ENCODE data around the gene SULF2. TPM values are rescaled to one million over a fixed set of nuclear protein-coding genes. Genes with fewer than 3 reads are reported as not detected.

SULF2 gene
- total RNA-seq, 2 donors from 2014 or later, result 37.2 to 55.1 TPM

DNA sequence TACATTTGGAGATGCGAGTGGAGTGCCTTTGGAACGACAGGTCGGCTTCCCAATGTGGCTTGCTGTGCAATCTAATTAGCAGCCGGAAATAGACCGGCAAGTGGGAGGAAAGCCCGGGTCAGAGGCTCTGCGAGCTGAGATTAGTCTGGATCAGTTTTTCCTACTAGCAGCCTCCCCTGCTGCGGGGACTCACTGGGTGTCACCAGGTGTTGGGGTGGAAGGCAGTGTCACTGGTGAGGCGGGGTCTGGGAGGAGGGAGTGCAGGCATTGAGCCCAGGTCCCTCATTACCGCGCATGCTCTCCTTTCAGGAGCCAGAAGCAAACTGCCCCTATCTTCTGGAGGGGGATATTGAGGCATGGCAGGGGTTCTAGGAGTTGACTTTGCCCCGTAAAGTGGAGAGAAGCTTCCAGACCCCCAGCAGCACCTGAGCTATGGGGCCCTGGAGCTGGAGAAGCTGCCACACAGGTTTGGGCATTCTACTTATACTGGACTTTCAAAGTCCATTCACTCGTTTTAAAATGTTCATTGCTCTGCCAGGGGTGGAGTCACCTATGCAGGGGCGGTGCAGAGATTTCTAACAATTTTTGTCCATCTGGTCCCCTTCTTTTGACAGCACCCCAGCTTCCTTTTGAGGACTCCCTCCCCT is 11.0 kb downstream of the SULF2 start:
- DNase-seq (peak; percentile 57), ATAC-seq (peak; percentile 14 to 31)
- intact Hi-C loops (cut with DNase I), result loop anchor here in 1 of 2 donors (10.0 kb wide), 1 partner anchor 99 kb away; no protein-coding TSS in a partner anchor

DNA sequence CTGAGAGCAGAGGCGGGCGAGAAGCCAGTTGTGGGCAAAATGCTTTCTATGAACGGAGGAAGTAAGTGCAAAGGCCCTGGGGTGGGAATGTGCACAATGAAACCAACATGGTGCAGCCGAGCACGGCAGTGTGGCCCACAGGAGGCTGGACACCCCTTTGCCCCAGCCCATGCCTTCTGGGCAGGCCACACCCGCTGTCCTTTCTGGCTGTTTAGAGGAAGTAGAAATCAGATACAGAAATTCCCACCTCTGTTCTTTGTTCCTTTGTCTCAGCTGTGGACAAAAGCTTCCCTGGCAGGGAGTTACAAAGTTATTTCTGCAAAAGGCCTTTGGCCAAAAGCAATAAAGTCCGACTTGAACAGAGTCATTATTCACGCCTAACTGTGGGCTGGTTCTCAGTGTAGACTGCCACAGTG is 11.9 kb downstream of the SULF2 start:
- DNase-seq (peak; percentile 77), ATAC-seq (peak; percentile 53 to 59)
- intact Hi-C loops (cut with DNase I), result loop anchor here in 1 of 2 donors (10.0 kb wide), 1 partner anchor 99 kb away; no protein-coding TSS in a partner anchor

DNA sequence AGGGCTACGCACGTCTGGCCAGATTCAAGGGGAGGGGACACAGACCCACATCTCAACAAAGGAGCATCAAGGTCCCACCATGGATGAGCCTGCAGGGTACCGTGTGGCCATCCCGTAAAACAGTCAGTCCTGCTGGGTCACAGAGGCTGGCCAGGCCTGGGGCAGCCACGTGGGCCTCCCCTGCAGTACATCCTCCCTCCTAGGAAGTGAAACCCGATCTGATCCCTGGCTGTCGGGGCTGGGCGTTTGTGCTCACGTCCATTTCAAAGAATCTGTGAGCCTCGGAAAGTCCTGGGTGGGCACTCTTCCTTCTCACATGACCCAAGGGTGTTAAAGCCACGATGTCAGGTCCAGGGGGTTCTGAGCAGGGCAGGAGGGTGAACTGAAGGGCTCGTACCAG is 14.3 kb downstream of the SULF2 start:
- intact Hi-C loops (cut with DNase I), result loop anchor here in 1 of 2 donors (10.0 kb wide), 1 partner anchor 96 kb away; no protein-coding TSS in a partner anchor
- DNase-seq, result no peak
- ATAC-seq, result no peak

GRCh38 chr20:47768016-47768824 is 17.1 kb downstream of the SULF2 start:
- intact Hi-C loops (cut with DNase I), result no loop called here
- peak; percentile 56 to 80 for ATAC-seq
- DNase-seq, result peak; percentile 87

- ATAC-seq (peak in 1 of 2 donors; percentile 9), DNase-seq (no peak)
- intact Hi-C loops (cut with DNase I), result no loop called here
These were observed 19.3 kb downstream of the SULF2 start for GRCh38 chr20:47765691-47766594.

DNA sequence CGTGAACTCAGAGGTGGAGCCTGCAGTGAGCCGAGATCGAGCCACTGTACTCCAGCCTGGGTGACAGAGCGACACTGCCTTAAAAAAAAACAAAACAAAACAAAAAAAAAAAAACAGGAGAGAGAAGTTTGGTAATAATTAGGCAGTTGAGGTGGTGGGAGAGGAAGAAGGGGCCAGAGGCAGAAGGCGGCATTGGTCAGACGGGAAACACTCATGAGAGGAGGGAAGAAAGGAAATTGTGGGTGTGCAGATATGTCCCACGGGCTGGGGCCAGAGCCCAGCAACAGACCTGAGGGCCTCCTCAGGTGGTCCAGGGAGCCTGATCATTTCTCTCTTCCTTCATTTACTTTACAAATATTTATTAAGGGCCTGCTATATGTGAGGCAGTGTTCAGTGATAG is 20.0 kb downstream of the SULF2 start:
- intact Hi-C loops (cut with DNase I), result no loop called here
- no peak for DNase-seq
- ATAC-seq, result no peak

- DNase-seq (no peak), ATAC-seq (no peak)
- intact Hi-C loops (cut with DNase I), result no loop called here
These were observed 21.0 kb downstream of the SULF2 start for GRCh38 chr20:47764154-47764733.

GRCh38 chr20:47762699-47763268 is 22.5 kb downstream of the SULF2 start:
- peak; percentile 36 for DNase-seq
- no peak for ATAC-seq
- intact Hi-C loops (cut with DNase I), result no loop called here

- DNase-seq, result no peak
- no peak for ATAC-seq
- intact Hi-C loops (cut with DNase I), result no loop called here
These were observed 23.7 kb downstream of the SULF2 start for GRCh38 chr20:47761482-47762047.

DNA sequence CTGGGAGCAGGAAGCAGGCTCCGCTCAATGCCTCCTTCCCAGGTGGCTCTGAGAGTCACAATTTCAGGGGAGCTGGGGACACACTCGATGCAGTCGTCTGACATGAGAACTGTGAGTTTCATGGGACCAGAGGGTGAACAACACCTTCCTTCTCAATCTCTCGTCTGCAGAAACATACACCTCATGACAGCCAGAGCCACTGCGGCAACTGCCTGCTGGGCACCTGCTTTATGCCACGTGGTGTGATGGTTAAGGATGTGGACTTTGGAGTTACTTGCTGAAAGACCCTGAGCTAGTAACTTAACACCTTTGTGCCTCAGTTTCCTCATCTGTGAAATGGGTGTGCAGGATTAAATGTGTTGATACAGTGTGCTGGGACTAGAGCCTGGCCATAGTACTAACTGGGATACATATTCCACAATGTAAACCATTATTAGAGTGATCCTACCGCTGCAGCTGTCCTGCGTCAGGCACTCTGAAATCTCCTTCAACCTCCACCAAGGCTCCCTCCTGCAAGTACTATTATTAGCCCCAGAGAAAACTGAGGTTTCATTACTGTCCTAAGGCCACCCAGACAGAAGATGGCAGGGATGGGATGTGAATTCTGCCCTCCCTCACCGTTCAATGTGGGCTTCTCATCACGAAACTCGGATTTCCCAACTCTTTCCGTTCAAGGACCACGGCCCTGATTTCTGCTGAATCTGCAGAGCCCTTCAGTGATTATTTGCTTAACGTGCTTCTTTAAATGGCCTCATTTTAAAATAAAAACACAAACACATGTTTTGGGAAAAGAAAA is 24.4 kb downstream of the SULF2 start:
- no peak for ATAC-seq
- DNase-seq, result no peak
- intact Hi-C loops (cut with DNase I), result no loop called here

- no peak for ATAC-seq
- intact Hi-C loops (cut with DNase I), result no loop called here
- no peak for DNase-seq
These were observed 26.5 kb downstream of the SULF2 start for GRCh38 chr20:47758517-47759450.

GRCh38 chr20:47757145-47758035 is 27.9 kb downstream of the SULF2 start:
- no peak for ATAC-seq
- intact Hi-C loops (cut with DNase I), result no loop called here
- DNase-seq, result no peak

- ATAC-seq, result no peak
- intact Hi-C loops (cut with DNase I), result no loop called here
- no peak for DNase-seq
These were observed 30.2 kb downstream of the SULF2 start for GRCh38 chr20:47754946-47755652.

DNA sequence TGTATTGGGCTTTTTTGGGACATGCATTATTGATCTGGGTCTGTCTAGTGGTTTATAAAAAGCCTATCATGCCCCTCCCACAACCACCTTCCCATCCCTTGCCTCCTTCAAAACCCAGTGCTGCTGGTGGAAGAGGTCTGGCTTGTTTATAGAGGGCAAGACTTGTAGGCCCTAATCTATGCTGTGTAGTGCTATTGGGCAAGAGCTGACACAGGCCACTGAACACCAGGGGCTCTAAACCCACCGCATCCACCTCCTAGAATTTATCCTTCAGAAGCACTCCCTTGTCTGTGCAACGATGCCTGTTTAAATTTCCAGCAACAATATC is 30.9 kb downstream of the SULF2 start:
- DNase-seq (no peak), ATAC-seq (no peak)
- intact Hi-C loops (cut with DNase I), result no loop called here

All from left cardiac atrium (tissue), 4 donors.